ENCODE data around the gene FAM184A.

The FAM184A gene

DNA sequence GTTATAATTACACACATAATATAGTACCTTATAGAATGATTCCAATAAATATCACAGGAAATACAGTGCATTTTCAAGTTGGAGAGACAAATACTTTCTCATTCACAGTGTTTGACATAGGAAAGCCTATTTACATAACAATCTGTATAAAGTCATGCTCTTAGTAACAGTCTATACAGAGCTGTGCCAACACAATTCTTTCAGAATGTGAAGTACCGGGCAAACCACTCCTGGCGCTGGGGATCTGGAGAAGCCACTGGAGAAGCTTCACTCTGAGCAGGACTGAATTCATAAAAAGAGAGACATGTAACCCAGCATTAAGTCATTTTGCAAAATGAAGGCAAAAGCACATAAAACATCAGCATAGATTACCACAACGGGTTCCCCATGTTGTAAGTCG, 118.6 kb downstream of the FAM184A start:
- DNase-seq: no peak

DNA sequence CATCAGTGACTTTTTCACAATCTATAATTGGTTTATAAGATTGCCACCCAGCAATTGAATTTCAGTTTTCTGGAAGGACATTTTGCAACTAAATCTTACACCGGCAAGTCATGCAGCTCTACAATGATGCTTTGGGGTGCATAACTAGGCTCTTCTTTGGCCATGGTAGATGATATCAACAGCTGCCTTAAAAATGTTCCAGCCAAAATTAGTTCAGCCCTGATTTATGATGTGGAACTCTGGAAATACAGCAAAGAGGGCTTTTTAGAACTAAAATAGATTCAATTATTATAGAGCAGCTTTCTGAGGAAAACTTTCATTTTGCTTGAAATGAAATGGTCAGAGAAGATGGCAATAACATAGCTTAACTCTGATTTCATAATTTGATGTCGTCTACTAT, 125.1 kb downstream of the FAM184A start:
- no peak for DNase-seq

- DNase-seq: no peak
Measured at GRCh38 chr6:118952683-118953082, 125.8 kb downstream of the FAM184A start.

DNA sequence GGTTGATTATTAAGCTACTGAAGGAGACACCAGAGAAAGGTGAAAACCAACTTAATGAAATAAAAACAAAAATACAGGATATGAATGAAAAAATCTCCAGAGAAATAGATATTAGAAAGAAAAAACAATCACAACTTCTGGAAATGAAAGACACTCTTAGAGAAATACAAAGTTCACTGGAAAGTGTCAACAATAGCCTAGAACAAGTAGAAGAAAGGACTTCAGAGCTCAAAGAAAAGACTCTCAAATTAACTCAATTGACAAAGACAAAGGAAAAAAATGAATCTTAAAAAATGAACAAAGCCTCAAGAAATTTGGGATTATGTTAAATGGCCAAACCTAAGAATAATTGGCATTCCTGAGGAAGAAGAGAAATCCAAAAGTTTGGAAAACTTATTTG, 133.2 kb downstream of the FAM184A start:
- DNase-seq: no peak

DNA sequence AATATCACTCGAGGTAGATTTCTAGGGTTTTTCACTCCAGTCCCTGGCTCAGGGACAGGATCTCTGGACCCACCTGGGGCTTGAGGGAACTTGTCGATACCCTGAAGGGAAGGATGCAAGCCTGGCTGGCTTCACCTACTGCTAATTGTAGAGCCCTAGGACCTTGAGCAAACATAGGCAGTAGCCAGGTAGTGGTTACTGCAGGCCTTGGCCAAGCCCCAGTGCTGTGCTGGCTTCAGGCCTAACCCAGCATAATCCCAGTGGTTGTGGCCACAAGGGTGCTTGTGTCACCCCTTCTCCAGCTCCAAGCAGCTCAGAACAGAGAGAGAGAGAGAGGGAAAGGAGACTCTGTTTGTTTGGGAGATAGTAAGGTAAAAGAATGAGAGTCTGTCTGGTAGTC, 137.7 kb downstream of the FAM184A start:
- no peak for DNase-seq

DNA sequence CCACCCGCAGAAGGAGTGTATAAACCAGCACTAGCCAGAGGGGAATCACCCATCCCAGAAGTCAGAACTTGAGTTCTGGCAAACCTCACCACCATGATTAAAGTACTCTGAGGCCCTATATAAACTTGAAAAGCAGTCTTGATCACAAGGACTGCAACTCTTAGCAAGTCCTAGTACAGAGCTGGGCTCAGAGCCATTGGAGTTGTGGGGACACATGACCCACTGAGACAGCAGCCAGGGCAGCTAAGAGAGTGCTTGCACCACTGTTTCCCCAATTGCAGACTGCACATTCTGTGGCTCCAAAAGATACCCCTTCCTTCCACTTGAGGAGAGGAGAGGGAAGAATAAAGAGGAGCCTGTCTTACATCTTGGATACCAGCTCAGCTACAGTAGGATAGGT, 138.8 kb downstream of the FAM184A start:
- DNase-seq: no peak

DNA sequence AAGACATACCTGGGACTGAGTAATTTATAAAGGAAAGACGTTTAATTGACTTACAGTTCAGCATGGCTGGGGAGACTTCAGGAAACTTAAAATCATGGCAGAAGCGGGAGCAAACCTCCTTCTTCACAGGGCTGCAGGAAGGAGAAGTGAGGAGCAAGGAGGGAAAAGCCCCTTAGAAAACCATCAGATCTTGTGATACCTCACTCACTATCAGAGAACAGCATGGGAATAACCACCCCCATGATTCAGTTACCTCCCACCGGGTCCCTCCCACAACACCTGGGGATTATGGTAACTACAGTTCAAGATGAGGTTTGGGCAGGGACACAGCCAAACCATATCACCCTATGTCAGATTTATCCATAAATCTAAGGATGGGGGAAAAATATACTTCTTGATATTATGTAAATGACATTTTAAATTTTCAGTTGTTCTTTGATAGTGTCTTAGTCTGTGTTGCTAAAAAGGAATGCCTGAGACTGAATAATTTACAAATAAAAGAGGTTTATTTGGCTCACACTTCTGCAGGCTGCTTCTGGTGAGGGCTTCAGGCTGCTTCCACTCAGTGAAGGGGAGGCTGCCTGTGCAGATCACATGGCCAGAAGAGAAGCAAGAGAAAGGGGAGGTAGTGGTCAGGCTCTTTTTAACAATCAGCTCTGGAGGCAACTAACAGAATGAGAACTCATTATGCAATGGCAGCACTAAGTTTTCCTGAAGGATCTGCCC, 142.3 kb downstream of the FAM184A start:
- no peak for DNase-seq

GRCh38 chr6:118935331-118935668, 143.2 kb downstream of the FAM184A start:
- no peak for DNase-seq

GRCh38 chr6:118934461-118935330, 143.8 kb downstream of the FAM184A start, which contains the start of gene MCM9:
MCM9 (minus strand) TSS chr6:118935159; CDS start chr6:118931723, 3,436 bp downstream.
- DNase-seq: peak; percentile 95

DNA sequence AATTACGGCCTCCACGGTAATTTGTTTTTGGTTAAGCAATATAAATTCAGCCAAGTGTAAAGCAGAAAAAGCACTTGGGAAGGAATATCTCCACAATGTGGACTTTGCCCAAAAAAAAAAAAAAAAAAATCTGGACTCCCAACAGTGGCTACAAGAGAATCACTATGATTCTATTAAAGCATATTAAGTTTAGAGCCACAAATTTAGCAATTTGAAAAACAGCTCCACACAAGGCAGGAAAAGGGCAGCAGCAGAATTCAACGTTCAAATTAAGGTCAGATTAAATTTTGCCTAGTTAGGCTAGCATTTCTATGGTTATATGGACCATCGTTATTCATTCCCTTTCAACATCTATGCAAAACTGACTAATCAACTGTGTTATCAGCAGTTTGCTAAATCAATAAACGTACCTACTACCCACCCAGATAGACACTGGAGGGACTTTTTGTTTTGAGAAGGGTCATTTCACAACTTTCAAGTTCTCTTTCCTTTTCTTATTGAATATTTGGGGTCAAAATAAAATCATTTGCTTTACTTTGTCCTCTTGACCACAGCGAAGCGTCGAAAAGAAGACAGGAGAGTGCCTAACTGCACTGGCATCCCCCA, 144.5 kb downstream of the FAM184A start:
- no peak for DNase-seq

DNA sequence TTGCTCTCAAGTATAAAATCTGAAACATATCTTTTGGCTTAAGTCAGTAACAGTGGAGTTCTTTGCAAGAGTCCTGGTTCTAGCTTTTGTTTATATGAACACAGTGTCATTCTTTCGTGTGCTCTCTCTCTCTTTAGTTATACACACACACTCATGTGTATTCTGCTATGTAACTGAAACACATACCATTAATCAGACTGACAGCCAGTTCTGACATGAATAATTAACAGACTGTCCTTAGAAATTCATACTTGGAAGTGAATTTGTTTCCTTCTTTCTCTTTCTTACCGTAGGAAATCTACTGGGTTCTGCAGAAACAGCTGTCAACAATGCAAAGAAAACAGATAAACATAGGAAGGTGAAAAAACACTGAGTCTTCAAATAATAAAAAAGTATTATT, 146.0 kb downstream of the FAM184A start:
- DNase-seq: no peak

DNA sequence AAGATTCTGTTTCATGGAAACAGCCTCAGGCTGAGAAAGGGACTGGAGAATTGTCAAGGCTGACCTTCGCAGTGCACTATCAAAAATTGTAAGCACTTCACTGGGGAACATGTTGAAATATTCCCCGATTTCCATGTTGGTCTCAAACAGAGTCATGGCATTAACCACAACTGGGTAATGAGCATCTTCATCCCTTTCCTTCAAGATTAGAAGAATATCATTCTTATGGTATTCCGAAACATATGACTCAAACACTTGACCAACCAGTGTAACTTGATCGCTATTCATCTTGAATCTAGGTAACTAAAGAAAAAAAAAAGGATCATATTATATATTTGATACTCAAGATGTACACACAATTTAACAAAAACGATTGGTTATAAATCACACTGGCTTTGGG, 147.0 kb downstream of the FAM184A start:
- DNase-seq: no peak

DNA sequence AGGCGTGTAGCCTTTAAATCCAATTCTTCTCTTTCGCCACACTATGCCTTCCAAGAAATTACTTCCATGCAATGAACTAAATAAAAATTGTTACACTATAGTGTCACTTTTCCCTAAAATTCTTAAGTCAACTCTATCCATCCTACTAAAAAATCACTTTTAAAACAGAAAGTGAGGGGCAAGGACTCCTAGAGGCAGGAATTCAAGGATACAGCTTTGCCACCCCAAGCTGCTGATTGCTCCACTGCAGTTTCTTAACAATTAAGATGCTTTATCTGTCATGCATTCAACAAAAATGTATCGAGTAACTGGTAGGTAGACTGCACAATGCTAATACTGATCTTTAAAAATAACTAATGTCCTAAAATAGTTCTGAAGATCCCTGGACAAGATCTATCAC, 147.8 kb downstream of the FAM184A start:
- DNase-seq: no peak

- no peak for DNase-seq
Measured at GRCh38 chr6:118923035-118923434, 155.4 kb downstream of the FAM184A start.

DNA sequence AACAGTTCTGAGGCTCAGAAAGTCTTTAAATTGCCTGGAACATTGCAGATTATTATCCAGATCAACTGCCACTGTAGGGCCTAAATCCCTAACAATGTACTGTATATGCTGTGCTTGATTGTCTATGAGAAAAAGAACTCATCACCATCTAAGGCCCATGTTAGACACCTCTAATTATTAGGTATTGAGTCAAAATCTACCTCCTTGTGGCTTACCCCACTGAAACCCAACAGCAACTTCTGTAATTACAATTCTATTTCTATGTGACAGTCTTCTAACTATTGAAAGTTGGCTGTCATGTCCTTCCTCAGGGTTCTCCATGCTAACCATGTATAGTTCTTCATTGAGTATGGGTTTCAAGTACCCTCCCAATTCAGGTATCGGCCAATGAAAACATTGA, 157.4 kb downstream of the FAM184A start:
- no peak for DNase-seq

DNA sequence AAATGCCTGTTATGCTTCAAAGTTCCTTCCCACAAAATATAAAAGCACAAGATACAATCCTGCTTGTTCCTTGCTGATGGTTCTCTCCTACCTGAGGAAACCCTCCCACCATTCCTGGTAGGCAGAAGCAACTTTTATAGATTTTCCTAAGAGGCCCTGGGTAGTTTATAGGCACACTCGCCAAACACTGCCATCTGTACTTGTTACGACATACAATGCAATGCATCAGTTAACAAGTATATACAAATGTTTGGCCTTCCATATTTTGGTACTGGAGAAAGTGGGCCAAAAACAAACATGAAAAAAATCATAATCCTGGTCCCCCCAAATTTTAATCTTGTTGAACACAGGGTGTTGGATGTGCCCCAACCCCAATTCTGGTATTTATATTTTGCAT, 160.1 kb downstream of the FAM184A start:
- DNase-seq: no peak

- no peak for DNase-seq
Measured at GRCh38 chr6:118917546-118918328, 160.7 kb downstream of the FAM184A start.

DNA sequence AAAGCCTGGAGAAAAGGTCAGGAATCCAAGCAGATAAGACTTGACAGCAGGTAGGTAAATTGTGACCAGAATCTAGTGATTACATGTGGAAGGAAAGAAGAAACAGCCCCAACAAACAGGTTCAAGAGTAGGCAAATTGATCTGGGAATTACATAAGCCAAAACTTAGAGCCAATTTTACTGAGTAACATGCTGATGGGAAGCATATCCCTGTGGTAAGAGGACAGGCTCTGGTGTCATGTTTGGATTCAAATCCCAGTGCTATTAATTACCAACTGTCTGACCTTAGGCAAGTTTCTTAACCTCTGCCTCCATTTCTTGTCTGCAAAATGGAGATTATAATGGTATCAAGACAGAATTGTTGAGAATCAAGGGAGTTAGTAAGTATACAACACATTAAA, 163.9 kb downstream of the FAM184A start:
- DNase-seq: no peak

DNA sequence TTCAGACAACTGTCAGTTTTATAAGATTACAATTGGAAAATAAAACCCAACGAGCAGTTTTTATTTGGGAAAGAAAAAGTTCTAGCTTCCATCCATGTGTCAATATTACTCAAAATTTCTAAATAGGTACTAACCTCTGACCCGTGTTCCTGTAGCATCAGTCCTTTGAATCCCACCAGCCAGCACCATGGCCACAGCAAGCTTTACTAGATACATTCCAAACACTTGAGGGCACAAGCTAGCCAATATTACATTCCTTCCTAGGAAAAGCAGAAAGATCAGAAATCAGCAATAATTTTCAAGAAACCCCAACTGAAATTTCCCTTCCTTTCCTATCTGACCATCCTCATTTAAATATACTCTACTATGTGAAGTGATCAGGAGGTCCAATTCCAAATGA, 165.3 kb downstream of the FAM184A start:
- no peak for DNase-seq

- DNase-seq: no peak
Measured at GRCh38 chr6:118912646-118913045, 165.8 kb downstream of the FAM184A start.
